NCI-H2029 (cell line): ENCODE measurements around the gene CDKL5.

ENCODE experiments used
- DNase-seq: peaks from one replicate; lab custom pipeline; 2025; lab: John Stamatoyannopoulos, UW

The CDKL5 gene

GRCh38 chrX:18647621-18648020 lies 222.2 kb downstream of the CDKL5 start:
- DNase-seq, result no peak

GRCh38 chrX:18649498-18649951 lies 224.1 kb downstream of the CDKL5 start:
- DNase-seq, result no peak

GRCh38 chrX:18650662-18651061 lies 225.3 kb downstream of the CDKL5 start:
- DNase-seq, result no peak

GRCh38 chrX:18652636-18653035 lies 227.2 kb downstream of the CDKL5 start:
- no peak for DNase-seq

- DNase-seq, result no peak
These were observed 229.7 kb downstream of the CDKL5 start for GRCh38 chrX:18654875-18655836.

GRCh38 chrX:18661273-18661672 lies 235.9 kb downstream of the CDKL5 start:
- no peak for DNase-seq

GRCh38 chrX:18664947-18665346 lies 239.5 kb downstream of the CDKL5 start:
- no peak for DNase-seq

- DNase-seq, result no peak
These were observed 241.2 kb downstream of the CDKL5 start for GRCh38 chrX:18666614-18667013.

- DNase-seq, result no peak
These were observed 242.8 kb downstream of the CDKL5 start for GRCh38 chrX:18668071-18668835.

GRCh38 chrX:18672008-18672407 lies 246.6 kb downstream of the CDKL5 start, which contains the start of gene RS1:
Gene RS1, minus strand, starts transcription at chrX:18672108. Its CDS starts 40 bp downstream, at chrX:18672068.
- no peak for DNase-seq

GRCh38 chrX:18674417-18674787 lies 249.0 kb downstream of the CDKL5 start:
- no peak for DNase-seq

- DNase-seq, result peak; percentile 48
These were observed 249.7 kb downstream of the CDKL5 start for GRCh38 chrX:18674788-18675735.

GRCh38 chrX:18676050-18676449 lies 250.6 kb downstream of the CDKL5 start:
- DNase-seq, result no peak

GRCh38 chrX:18676470-18676869 lies 251.1 kb downstream of the CDKL5 start:
- no peak for DNase-seq

GRCh38 chrX:18677161-18677869 lies 251.9 kb downstream of the CDKL5 start:
- DNase-seq, result no peak

- DNase-seq, result no peak
These were observed 256.6 kb downstream of the CDKL5 start for GRCh38 chrX:18681996-18682395.

GRCh38 chrX:18682979-18683387 lies 257.6 kb downstream of the CDKL5 start:
- DNase-seq, result no peak

- DNase-seq, result no peak
These were observed 262.6 kb downstream of the CDKL5 start for GRCh38 chrX:18687856-18688495.

GRCh38 chrX:18691431-18691830 lies 266.0 kb downstream of the CDKL5 start:
- DNase-seq, result no peak

- DNase-seq, result no peak
These were observed 267.1 kb downstream of the CDKL5 start for GRCh38 chrX:18692541-18692940.

GRCh38 chrX:18696653-18697052 lies 271.2 kb downstream of the CDKL5 start:
- no peak for DNase-seq
